HK-2 (cell line): ENCODE measurements around the gene ITPR2.
A peak's percentile ranks its signal among the peaks of the same experiment; 100 is the strongest.

Experiments used
- DNase-seq: peaks from one replicate; pipeline ENCODE4 v3.0.0-alpha.2; 2018; ENCODE audit not compliant: unreplicated experiment

The ITPR2 gene

DNA sequence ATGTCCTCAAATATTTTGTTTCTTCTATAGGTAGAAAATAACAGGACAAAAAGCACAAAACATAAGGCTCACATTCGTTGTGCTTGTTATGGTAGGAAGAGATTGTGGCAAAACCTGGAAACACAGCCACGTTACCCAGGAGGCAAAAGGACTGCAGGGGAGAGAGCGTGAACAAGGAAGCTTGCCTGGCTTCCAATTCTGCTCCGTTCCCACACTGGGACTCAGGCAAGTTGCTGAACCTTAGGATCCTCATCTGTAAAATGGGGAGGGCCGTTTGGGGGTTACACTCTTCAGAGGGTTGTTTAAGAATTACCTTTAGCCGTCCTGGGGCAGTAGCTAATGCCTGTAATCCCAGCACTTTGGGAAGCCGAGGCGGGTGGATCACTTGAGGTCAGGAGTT is 432.4 kb downstream of the ITPR2 start:
- DNase-seq: no peak

DNA sequence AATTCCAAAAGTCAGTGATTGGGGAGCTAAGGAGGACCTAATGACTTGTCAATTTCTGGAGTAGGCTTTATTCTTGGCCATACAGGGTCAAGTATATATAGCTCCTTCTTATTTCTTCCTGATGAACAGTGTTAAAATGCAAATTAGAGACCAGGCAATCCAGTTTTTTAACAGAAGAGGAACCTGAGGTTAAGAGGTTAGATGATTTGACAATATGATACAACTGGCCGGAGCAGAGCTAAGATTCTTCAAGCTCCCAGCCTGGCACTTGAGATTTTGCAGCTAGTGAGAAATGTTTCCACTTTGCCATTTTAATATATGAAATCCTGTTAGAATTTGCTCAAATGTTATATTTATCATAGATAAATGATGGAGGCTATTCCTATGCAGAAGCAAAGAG is 433.6 kb downstream of the ITPR2 start:
- DNase-seq: no peak

DNA sequence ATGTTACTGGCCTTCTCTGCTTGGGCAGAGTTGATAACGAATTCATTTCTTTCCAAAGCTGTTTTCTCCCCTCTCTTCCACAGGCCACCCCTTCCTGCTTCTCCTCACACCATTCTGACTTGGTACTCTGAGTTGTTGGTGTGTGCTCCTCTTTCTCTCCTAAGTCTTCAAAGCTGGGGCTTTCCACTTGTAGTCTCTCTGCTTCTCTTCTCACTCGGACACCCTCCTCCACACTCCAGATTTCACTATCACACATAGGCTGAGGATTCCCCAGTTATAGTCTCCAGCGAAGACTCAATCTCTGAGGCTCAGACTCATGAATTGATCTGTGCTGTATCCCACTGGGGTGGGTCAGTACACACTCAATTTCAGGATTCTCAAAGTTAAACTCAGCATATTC is 436.6 kb downstream of the ITPR2 start:
- DNase-seq: no peak

DNA sequence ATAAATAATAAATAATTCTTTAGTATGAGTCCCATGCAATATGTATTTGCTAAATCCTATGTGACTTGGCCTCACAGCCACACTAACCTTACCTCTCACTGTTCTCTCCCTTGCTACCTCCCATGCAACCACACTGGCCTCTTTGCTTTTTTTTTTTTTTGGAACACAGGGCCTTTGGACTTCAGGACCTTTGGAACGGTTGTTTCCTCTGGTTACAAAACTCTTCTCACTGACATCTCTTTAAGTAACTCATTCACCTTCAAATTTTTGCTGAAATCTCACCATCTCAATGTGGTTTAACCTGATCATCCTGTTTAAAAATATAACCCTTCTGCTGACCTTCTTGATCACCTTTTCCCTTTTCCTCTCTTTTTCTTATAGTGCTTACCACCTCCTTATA is 443.7 kb downstream of the ITPR2 start:
- no peak for DNase-seq

DNA sequence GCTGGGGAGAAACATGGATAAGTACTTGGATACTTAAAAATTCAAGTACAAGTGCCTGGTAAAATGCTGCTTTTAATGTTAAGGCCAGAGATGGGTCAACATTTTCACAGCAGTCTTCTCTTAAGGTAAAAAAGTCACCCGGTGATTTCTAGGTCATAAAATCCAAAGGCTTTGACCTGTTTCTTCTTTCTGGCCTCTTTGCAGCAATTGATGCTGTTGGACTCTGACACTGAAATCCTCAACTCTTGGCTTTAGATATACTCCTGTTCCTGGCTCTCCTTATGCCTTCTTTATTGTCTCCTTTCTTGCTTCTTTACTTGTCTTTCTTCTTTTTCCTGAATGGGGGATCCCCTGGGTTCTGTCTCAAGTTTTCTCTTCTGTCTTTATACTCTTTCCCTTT is 448.5 kb downstream of the ITPR2 start:
- no peak for DNase-seq

DNA sequence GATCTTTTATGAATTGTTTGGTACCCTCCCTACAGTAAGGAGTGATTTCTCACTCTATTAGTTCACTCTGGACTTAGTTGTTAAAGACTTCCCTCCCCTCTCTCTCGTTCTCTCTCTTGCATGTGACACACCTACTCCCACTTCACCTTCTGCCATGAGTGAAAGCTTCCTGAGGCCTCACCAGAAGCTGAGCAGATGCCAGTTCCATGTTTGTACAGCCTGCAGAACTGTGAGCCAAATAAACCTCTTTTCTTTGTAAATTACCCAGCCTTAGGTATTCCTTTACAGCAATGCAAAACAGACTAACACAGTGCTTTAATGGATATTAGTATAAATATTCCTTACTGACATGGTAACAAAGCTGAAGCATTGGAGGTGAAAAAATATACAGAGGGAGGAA is 450.0 kb downstream of the ITPR2 start:
- no peak for DNase-seq

DNA sequence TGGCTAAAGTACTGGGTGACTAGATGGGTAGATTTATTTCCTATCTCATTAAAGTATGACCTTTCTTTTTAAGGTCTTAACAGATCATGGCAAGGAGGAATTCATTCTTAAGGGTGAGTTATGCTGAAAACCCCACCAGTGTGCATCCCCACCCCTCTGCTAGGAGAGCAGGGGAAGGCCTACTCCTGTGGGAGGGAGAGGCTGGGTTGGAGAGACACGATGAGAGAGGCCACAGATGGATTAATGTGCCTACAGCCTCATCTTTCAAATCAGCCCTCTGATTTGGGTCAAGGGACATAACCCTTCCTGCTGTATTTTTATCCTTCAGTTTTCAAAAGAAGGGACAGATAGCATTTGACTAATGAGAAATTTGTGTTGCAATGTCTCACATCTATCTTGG is 452.1 kb downstream of the ITPR2 start:
- no peak for DNase-seq

DNA sequence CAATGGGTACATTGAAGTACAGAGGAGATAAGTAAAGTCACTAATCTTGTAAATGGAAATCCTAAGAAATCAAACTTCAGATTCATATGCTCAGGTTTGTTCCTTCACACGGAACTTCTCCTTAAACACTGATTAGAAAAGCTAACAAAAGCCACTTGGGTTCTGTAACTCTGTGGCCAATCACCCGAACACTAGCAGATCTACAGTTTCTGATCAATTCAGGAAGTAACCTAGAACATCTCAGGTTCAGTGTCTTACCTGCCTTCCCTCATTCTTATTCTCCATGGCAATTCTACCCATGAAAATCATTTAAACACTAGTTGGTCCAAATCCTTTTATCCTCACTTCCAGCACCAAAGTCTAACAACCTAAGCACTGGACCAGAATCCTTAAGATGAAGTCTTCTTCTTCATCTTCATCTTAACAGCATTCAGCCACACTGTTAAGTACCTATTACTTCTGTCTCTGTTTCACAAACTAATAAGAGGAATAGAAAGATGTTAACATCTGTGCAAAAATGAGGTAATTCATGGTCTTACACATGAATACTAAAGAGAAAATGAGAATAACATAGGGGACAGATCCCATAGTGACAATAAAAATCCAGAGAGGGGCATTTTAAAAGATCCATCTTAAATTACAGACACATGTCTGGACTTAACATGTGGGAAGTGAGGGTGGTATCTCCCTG is 453.1 kb downstream of the ITPR2 start:
- DNase-seq: no peak

DNA sequence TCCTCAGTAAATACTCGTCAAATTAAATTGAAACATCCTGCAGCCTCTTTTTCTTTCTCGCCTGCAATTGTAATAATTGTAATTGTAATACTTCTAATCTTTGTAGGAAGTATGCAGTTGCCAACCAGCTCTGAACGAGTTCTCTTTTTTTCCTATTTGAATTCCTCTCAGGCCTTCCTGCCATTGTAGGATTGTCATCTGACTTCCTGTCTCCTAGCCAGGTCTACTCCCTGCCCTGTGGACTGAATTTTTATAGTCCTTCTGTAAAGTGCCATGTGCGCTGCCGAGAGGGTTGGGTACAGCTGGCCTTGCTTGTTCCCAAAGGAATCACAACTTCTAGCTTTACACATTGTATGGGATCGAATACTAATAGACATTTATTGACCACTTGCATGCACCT is 454.3 kb downstream of the ITPR2 start:
- no peak for DNase-seq

DNA sequence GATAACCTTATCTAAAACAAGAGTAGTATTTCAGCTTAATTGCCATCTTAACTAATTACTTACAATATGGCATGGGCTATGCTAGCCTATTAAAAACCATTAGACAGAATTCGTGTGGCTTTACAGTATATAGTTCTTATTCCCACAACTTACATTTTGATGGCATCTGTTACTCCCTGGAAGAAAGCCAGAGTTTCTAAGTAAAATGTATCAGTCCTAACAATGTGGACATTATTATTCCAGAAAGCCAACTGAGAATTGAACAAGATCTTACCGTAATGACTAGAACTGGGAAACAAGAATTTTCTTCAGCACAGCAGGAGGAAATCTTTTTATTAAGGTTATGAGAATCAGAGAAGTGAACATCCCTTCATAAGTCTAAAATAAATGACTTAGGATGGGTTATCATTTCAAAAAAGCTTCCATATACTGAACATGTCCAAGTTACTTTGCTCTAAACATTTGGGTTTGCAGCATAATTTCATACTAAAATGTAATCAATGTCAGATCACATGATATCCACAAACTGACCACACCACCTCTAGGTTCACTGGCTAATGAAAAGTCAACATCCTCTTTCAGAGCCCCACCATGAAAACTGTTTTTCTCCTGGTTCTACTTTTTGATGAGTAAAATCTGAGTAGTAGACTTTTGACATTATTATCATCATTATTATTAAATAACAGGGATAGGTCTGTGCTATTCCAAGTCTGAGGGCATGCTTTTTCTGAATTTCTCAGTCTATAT is 457.9 kb downstream of the ITPR2 start:
- no peak for DNase-seq

DNA sequence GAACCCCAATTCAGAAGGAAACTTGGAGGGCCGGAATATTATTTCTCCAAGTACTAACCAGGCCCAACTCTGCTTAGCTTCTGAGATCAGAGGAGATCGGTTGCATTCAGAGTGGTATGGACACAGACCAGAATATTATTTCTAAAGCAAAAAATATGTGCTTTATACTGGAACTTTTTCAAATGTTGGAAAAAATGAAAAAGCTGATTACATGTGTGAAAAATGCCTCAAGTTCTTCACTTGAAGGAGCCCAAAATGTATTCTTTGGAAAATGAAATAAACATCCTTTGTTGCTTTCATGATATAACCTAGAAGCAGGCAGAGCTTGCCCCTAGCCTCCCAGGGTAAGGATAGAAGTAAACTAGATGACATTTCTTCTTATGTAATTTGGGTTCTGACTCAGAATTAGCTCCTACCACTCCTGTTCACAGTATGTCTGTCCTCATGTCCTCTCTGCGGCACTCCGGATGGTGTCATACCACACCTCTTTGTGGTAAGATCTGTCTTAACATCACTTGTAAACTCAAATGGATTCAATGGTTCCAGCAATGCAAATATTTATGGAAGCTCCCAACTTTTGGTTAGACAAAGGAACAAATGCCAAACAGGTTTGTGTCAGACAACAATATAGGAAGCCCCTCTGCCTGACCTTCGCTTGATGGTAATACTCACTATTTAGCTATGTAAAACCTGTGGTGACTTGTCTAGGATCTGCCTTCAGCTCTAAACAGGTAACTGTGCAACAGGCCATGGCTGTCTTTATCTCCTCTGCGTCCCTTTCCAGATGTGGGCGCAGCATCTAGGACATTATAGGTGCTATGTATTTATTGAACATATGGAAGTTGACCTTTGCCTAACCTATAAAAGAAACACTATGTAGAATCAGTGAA is 459.1 kb downstream of the ITPR2 start:
- no peak for DNase-seq

DNA sequence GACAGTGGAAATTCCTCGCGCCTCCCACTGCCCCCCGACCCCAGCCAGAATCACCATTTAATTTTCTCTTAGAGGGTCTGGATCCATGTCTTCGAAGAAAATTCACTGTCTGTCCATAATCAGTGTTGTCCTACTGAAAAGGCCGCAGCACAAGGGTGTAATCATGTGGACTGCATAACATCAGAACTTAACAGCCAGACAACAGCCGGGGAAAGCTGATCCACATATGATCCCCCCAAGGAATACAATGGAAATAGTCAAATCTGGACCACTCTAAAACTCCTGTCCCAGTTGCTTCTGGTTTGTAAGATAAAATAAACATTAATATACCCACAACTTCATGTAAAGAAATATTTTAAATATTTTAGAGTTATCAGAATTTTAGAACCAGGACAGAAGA is 460.1 kb downstream of the ITPR2 start:
- no peak for DNase-seq

DNA sequence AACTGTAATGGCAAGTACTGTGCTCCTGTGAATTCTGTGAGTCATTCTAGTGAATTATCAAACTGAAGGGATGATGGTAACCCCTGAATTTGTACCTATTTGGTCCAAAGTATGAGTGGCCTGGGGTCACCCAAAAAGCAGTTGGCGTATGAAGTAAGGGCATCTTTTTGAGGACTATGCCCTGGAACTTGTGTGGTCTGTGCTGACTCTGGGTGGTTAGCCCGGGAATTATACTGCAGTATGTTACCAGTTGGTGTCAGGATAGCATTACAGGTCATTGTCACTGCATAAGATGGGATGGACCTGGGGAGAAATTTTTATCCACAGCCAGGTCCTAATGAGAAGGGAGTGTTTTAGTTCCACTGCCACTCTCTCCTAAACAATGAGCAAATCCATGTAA is 462.9 kb downstream of the ITPR2 start:
- DNase-seq: no peak

DNA sequence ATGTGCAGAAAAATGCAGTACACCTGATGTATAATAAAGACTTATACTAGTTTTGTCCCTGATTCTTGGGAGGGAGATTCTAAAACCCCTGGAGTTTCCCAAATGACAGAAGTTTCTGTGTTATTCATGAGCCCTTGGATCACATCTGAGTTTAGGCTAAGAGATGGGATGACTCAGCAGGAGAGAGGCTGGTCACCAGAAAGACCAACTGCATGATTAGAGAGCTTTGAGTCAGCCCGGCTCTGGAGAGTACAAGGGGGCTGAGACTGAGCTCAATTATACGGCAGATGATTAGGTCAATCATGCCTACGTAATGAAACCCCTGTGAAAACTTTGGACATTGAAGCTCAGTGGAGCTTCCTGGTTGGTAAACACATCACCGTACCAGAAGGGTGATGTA is 463.4 kb downstream of the ITPR2 start:
- DNase-seq: peak; percentile 46

DNA sequence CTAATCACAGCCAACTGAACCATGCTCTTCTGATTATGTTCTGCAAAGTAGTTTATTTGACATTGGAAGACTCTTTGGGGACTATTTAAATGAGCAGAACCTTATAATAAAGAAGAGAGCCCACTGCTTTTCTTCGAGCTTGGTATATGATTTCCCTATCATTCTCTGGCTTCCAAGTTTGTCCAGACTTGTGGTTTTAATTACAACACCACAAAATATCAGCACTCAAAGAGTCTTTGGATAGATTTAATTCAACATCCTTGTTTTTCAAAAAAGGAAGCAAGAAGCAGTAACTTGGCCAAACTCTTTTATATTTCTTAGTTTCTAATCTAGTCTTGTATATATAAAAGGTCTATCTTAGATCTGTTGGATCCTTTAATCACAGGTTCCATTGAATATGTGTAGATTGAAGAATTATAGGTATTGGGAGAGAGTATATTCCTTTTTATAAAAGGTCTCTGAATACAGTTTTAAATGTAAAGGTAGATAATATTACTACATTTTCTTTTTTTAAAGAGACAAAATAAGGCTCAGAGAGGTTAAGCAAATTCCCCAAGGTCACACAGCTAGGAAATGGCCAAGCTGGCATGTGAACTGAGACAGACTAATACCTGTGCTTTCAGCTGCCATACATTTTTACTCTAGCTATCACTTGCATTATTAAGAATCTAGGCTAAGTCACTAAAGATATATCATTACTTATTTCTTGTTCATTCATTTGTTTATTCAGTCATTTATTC is 464.8 kb downstream of the ITPR2 start:
- no peak for DNase-seq

DNA sequence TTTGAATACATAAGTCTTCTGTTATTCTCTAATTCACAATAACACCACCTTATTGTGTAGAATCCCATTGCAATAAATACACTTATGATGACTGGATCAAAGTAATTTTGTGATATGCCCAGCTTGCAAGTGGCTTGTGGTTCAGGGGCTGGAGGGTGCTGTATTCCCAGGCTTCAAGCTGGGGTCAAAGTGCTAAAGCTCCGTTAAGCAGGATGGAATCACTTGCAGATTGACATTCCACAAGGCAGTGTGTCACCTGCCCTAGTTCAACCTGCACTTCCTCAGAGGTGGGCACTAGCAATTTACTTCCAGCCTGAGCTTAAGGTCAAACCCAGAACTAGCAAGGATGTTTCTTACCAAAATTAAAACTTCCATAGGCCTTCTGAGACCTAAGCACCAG is 471.0 kb downstream of the ITPR2 start:
- no peak for DNase-seq

DNA sequence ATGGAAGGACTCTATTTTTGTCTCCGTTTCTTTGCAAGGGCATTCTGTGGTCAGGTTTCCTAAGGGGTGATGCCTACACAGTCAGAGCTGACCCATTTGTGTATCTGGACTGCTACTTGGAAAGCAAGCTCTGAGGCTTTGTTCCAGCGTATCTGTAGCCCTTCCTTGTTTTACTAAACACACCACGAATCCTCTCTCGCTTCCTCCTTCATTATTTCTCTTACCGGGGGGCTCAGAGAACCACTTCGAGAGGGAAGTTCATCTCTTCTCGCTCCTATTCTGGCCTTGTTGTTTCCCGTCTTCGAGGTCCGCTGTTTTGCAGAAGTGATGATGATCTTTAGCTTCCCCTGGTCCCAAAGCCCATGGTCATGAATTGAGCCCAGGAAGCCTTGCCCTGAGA is 472.9 kb downstream of the ITPR2 start:
- no peak for DNase-seq

DNA sequence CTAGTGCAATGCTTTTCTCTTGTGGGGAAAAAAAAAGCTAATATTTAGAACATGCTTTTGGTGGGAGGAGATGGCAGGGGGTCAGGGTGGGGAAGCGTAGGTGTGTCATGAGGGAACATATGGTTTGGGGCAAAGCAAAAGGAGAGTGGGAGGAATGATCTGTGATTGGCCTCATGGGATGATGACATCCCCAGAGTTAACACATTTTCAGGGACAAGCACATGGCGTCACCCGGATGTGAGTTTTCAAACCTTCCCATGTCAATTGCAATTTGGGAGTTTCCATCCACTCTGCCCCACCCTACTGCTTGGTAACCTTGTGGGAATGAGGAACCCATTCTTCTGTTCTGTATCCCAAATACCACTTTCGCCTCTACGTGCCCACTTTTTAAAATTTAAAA is 473.4 kb downstream of the ITPR2 start:
- DNase-seq: no peak

DNA sequence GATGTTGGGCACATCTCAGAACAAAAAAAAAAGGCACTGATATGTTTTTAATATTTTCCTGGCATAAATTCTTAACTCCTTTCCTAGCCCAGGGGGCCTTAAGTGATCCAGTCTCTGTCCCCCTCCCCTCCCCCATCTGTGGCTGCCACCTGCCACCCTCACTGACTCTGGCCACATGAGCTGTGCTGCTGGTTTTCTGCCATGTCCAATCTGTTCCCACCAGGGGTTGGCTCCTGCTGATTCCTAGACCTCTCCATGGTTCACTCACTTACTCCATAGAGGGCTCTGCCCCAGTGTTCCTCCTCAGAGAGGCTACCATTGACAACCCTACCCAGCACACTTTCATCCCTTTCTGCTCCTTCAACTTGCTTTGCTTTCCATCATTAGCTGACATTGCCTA is 474.3 kb downstream of the ITPR2 start:
- DNase-seq: no peak

DNA sequence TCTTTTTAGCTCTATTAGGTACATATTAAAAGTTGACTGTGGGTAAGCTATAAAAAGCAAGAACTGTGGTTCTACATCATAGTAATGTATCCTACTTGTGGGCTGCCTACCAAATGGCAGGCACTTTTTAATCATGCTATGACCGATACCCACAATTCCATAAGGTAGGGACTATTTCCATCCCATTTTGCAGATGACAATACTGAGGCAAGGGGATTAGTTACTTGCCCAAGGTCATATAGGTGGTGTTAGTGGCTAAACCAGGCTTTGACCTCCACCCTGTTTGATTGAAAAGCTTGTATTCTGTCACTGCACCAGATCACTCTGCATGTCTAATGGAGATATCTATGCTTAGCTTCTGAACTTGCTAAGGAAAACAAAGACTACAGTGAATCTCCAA is 485.7 kb downstream of the ITPR2 start:
- DNase-seq: no peak

DNA sequence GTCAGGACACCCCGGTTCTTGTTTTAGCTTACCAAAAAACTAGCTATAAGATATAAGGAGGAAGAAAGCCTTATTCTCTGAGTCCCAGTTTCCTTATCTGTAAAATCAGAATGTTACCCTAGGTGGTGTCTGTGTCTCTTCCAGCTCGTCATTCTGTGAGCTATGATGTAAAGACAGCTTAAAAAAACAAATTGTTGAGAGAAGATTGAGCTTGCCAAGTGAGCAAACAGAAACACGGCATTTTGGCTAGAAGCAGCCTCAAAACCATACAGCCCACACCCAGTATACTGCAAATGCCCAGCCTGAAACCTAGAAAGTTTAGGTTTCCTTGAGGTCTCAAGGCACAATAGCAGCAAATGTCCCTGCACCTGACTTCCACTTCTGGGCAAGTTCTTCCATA is 486.3 kb downstream of the ITPR2 start:
- DNase-seq: no peak

DNA sequence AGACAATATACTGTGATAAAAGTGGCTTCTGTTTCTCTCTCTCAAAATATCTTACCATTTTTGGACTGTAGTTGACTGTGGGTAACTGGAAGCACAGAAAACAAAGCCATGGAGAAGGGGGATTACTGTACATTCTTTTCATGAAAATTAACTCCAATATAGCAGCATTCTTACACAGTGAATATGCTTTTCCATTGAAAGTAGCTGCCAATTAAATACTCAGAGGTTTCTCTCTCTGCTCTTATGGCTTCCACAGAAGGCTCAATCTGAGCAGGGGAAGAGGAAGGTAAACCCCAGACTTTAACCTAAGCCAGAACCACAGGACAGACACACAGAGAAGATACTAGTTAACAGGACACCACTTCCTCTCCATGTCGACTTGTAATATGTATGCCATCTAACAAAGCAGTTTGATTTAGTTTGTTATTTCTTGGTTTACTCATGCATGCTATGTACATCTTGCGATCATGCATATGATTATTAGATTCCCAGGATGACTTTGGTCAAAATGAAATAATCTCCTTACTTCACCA is 487.5 kb downstream of the ITPR2 start:
- DNase-seq: no peak
